ENCODE measurements around the gene PHF21A. TPM values are rescaled to one million over a fixed set of nuclear protein-coding genes. Genes with fewer than 3 reads are reported as not detected.
"Not testable (repeated sequence)": the region's sequence is repeated elsewhere in the genome, so short reads cannot be mapped to it uniquely, and the experiment has no call there.

The PHF21A gene
- total RNA-seq, 1 donor from 2014 or later = 35.7 TPM

GRCh38 chr11:45901626-45902025, 219.6 kb downstream of the PHF21A start:
- no peak overlapping the region for H3K27ac Mint-ChIP-seq
- intact Hi-C loops (cut with micrococcal nuclease) = no loop called here
- no peak for DNase-seq (ENCODE audit: low spot score)
- H3K9me3 Mint-ChIP-seq = no peaks in the 10 kb centered on the region
- no peaks in the 10 kb centered on the region for H3K36me3 Mint-ChIP-seq (ENCODE audit: low read depth)
- peaks cover 24% of the 10 kb centered on the region for H3K27me3 Mint-ChIP-seq (ENCODE audit: low read depth)
- H3K4me1 Mint-ChIP-seq (ENCODE audit: low read depth) = no peaks in the 10 kb centered on the region
- no peak overlapping the region for H3K4me3 Mint-ChIP-seq (ENCODE audit: low read depth)

DNA sequence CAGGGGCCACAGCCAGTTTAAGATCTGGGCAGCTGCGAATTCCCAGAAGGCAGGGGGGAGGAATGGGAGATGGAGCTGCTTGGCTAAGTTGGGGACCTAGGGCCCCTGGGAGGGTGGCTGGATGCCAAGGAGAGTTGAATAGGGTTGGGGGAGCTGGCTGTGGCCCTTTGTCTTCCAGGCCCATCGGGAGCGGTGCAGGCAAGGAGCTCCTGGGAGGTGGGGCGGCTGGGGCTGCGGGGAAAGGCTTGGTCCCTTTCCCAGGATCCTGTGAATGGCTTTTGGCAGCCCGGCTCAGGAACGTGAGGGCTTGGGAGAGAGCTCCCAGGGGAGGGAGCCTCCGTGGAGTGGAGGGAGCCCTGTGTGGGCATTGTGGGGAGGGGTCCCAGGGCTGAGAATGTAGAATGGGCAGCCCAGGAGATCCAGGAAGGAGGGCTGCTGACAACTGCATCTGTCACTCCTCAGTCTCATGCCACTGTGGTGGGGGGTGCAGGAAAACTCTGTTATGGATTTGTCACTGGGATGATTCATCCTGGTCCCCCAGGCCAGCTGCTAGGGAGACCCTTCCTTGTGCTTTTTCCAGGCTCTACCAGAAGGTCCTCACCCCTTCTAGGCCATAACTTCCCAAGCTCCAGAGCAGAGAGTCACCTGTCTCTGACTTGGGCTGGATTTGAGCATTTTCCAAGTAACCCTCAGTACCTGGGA, 220.2 kb downstream of the PHF21A start:
- H3K27me3 Mint-ChIP-seq (ENCODE audit: low read depth) = peaks cover 24% of the 10 kb centered on the region
- no peak overlapping the region for H3K27ac Mint-ChIP-seq
- no peaks in the 10 kb centered on the region for H3K9me3 Mint-ChIP-seq
- no peaks in the 10 kb centered on the region for H3K36me3 Mint-ChIP-seq (ENCODE audit: low read depth)
- DNase-seq (ENCODE audit: low spot score) = no peak
- no peaks in the 10 kb centered on the region for H3K4me1 Mint-ChIP-seq (ENCODE audit: low read depth)
- no peak overlapping the region for H3K4me3 Mint-ChIP-seq (ENCODE audit: low read depth)
- intact Hi-C loops (cut with micrococcal nuclease) = no loop called here

DNA sequence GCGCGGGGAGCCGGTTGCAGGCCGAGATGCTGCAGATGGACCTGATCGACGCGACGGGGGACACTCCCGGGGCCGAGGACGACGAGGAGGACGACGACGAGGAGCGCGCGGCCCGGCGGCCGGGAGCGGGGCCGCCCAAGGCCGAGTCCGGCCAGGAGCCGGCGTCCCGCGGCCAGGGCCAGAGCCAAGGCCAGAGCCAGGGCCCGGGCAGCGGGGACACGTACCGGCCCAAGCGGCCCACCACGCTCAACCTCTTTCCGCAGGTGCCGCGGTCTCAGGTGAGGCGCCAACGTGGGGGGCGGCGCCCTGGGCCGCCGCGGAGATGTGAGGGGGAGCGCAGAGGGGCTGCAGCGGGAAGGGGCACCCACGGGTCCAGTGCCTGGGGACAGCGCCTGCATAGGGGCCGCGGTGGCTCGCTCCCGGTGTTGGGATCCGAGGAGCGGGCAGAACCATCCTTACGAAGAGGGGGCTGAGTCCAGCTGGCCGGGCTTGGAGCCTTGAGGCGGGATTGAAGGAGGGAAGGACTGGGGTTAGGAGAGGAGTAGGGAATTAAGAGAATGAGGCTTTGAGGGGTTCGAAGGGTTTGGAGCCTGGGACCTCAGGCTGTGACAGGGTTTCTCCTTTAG, 221.0 kb downstream of the PHF21A start:
- intact Hi-C loops (cut with micrococcal nuclease); H3K27ac Mint-ChIP-seq; H3K4me3 Mint-ChIP-seq (ENCODE audit: low read depth); DNase-seq (ENCODE audit: low spot score); H3K9me3 Mint-ChIP-seq; H3K36me3 Mint-ChIP-seq (ENCODE audit: low read depth); H3K4me1 Mint-ChIP-seq (ENCODE audit: low read depth): not testable (repeated sequence)
- peaks cover 24% of the 10 kb centered on the region for H3K27me3 Mint-ChIP-seq (ENCODE audit: low read depth)

DNA sequence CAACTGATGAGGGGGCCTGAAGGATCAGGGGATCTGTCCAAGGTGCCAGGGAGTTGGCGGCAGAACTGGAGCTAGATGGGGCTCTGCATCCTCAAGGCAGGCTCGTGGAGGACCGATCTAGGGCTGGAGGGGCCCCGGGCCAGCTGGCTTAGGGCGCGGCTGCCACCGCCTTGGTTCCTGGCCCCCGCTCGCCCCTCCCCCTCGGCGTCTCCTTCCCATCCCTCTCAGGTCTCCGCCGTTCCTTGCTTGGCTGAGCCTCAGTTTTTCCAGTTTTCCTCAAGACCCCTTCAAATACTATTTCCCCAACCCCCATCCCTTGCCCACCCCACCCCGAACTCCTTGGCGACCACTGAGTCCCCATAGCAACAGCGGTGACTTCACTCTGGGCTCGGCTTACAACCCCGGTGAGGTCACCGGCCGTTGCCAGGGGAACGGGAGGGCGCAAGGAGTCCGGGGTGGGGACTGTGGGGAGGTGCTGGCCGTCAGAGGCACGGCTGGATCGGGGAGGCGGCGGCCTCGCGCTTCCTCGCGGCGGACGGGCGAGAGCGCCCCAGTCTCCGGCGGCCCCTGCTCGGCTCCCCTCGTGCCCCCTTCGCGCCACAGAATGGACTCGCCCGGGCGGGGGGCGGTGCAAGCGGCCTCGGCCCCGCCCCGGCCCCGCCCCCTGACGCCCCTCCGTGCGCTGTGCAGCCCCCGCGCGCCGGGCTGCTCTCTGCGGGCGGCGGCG, 221.6 kb downstream of the PHF21A start:
- H3K4me3 Mint-ChIP-seq (ENCODE audit: low read depth) = peak overlapping the region; percentile 56
- peak; percentile 61 for DNase-seq (ENCODE audit: low spot score)
- peaks cover 27% of the 10 kb centered on the region for H3K27me3 Mint-ChIP-seq (ENCODE audit: low read depth)
- intact Hi-C loops (cut with micrococcal nuclease) = no loop called here
- no peaks in the 10 kb centered on the region for H3K4me1 Mint-ChIP-seq (ENCODE audit: low read depth)
- H3K27ac Mint-ChIP-seq = no peak overlapping the region
- H3K36me3 Mint-ChIP-seq (ENCODE audit: low read depth) = no peaks in the 10 kb centered on the region
- H3K9me3 Mint-ChIP-seq = no peaks in the 10 kb centered on the region

DNA sequence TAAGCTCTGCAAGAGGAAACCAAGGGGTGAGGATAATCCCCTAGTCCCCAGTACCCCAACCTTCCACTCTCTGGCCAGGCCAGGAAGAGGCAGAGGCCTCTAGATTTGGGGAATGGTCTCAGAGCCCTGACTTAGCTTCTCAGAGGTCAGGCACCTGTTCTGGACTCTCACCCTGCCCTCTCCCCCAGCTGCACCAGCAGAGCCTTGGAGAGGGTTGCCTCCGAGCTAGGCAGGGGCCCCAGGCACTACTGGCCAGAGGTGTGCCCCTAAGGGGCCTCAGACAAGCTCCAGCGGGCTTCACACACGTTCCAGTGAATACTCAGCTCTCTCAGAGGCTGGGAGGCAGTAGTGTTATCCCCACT, 222.2 kb downstream of the PHF21A start:
- Mint-ChIP-seq H3K4me1 (ENCODE audit: low read depth) (no peaks in the 10 kb centered on the region), H3K36me3 (ENCODE audit: low read depth) (no peaks in the 10 kb centered on the region), H3K4me3 (ENCODE audit: low read depth) (peak overlapping the region; percentile 56), H3K27me3 (ENCODE audit: low read depth) (peaks cover 27% of the 10 kb centered on the region), H3K9me3 (no peaks in the 10 kb centered on the region), H3K27ac (no peak overlapping the region)
- intact Hi-C loops (cut with micrococcal nuclease) = no loop called here
- DNase-seq (ENCODE audit: low spot score) = no peak

- Mint-ChIP-seq H3K27ac (no peak overlapping the region), H3K4me3 (ENCODE audit: low read depth) (no peak overlapping the region), H3K4me1 (ENCODE audit: low read depth) (no peaks in the 10 kb centered on the region), H3K27me3 (ENCODE audit: low read depth) (peaks cover 30% of the 10 kb centered on the region), H3K9me3 (no peaks in the 10 kb centered on the region), H3K36me3 (ENCODE audit: low read depth) (no peaks in the 10 kb centered on the region)
- intact Hi-C loops (cut with micrococcal nuclease) = no loop called here
- no peak for DNase-seq (ENCODE audit: low spot score)
Measured at GRCh38 chr11:45897556-45897955, 223.7 kb downstream of the PHF21A start.

DNA sequence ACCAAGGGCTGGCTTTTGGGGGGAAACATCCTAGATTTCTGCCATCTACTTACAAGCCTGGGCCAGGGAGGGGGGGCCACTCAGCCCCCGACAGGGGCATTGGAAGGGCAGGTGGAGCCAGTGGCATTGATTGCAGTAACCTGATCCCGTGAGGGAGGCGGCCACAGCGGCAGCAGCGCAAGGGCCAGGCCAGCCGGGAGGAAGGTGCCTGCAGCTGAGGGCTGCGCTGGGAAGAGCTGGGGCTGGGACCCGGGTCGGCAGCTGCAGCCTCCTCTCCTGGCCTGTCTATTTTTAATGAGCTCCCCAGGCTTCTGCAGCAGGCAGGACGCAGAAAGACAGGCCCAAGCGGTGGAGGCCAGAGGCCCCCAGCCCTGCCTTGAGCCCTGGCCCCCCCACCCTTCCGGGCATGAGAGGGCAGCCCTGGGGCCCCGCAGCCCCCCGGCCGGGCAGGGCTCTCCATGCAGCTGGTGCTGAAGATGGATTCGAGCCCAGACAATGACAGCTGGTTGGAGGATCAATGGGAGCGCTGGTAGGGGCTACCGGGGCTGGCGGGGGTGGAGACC, 224.8 kb downstream of the PHF21A start:
- Mint-ChIP-seq H3K4me1 (ENCODE audit: low read depth) (no peaks in the 10 kb centered on the region), H3K27ac (no peak overlapping the region), H3K4me3 (ENCODE audit: low read depth) (no peak overlapping the region), H3K9me3 (no peaks in the 10 kb centered on the region), H3K36me3 (ENCODE audit: low read depth) (no peaks in the 10 kb centered on the region), H3K27me3 (ENCODE audit: low read depth) (peaks cover 23% of the 10 kb centered on the region)
- DNase-seq (ENCODE audit: low spot score) = no peak
- intact Hi-C loops (cut with micrococcal nuclease) = no loop called here

DNA sequence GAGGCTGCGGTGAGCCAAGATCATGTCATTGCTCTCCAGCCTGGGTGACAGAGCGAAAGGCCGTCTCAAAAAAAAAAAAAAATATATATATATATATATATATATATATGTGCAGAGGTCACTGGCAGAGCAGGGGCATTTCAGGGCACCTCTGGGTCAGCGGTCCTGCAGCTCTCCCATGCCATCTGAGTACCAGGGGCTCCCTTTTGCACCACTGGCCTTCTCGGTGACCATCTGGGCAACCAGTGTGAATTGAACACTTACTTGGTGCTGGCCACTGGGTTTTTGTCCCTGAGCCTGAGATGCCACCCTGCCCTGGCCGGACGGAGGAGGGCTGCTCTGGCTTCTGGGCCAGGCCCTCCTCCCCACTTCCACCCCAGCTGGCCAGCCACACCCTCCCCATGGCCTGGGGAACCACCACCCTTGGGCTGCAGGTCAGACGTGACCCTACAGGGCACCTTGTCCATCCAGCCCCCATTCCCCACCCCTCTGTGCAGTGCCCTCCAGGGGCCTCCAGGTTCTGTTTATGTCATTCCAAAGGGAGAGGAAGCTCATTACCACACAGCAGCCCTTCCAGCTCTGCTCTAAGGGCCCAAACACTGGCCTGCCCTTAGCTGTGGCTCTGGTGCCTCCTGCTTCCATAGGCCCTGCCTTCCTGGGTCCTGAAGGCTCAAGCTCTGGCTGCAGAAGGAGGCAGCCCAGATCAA, 225.5 kb downstream of the PHF21A start:
- Mint-ChIP-seq H3K4me1 (ENCODE audit: low read depth) (no peaks in the 10 kb centered on the region), H3K4me3 (ENCODE audit: low read depth) (no peak overlapping the region), H3K9me3 (no peaks in the 10 kb centered on the region), H3K36me3 (ENCODE audit: low read depth) (no peaks in the 10 kb centered on the region), H3K27ac (no peak overlapping the region), H3K27me3 (ENCODE audit: low read depth) (peaks cover 15% of the 10 kb centered on the region)
- intact Hi-C loops (cut with micrococcal nuclease) = no loop called here
- DNase-seq (ENCODE audit: low spot score) = no peak

DNA sequence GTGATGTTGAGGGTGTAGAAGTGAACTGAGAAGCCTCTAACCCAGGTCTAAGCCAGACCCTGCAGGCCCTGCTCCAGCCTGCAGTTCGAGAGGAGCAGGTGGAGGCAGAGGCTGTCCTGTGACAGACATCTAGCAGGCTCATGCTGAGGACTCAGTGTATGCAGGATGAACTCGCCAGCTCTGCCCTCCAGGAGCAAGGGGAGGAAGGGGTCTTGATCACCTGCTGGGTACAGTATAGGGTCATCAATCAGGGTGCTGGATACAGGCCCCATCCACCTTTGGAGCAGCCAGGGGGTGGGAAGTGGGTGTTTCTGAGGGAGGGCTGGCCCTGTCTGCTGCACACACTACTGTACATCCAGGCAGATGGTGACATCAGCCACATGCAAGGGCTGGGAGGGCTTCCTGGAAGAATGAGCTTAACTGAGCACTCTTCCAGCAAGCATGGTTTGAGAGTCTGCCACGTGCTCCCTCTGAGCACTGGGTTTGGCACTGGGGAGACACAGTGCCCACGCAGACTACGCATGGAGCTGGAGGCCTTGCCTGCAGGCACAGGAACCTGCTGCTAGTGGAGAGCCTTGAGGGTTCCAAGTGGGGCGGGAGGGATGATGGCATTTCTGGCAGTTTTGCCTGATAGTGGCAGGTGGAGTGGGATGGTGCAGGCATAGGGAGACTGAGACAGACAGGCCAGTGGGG, 226.6 kb downstream of the PHF21A start:
- no peak overlapping the region for H3K27ac Mint-ChIP-seq
- no peak for DNase-seq (ENCODE audit: low spot score)
- intact Hi-C loops (cut with micrococcal nuclease) = no loop called here
- H3K4me3 Mint-ChIP-seq (ENCODE audit: low read depth) = no peak overlapping the region
- no peaks in the 10 kb centered on the region for H3K36me3 Mint-ChIP-seq (ENCODE audit: low read depth)
- H3K4me1 Mint-ChIP-seq (ENCODE audit: low read depth) = no peaks in the 10 kb centered on the region
- peaks cover 12% of the 10 kb centered on the region for H3K27me3 Mint-ChIP-seq (ENCODE audit: low read depth)
- no peaks in the 10 kb centered on the region for H3K9me3 Mint-ChIP-seq

GRCh38 chr11:45892856-45893255, 228.4 kb downstream of the PHF21A start:
- Mint-ChIP-seq H3K4me1 (ENCODE audit: low read depth) (no peaks in the 10 kb centered on the region), H3K27ac (no peak overlapping the region), H3K27me3 (ENCODE audit: low read depth) (peaks cover 7% of the 10 kb centered on the region), H3K4me3 (ENCODE audit: low read depth) (no peak overlapping the region), H3K9me3 (no peaks in the 10 kb centered on the region), H3K36me3 (ENCODE audit: low read depth) (no peaks in the 10 kb centered on the region)
- intact Hi-C loops (cut with micrococcal nuclease) = no loop called here
- no peak for DNase-seq (ENCODE audit: low spot score)

DNA sequence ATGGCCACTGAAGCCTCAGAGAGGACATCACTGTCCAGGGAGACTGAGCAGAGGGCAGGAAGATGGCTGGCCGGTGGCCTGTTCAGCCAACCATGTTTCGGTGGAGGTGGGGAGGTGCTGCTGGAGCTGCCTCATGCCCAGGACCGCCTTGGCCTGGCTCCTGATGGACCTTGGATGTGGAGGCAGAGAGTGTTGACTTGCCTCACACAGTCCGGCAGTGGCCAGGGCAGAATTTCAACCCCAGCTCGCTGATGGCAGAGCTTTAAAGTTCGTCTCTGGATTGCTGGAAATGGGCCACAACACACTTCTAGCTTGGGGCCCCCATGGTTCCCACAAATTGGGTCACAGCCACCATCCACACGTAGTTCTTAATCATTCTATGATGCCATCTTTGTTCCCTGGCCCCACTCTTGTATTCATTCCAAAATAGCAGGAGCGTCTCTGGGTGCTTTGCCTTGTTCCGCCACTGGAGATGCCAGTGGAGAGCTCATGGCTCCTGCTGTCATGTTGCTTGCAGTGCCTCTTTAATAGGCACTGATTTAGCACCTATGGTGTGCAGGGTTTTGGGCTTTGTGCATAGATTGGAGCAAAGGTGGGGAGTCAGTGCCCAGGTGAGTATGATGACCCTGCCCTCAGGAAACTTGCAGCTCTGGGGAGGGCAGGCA, 230.2 kb downstream of the PHF21A start:
- intact Hi-C loops (cut with micrococcal nuclease) = no loop called here
- peaks cover 12% of the 10 kb centered on the region for H3K27me3 Mint-ChIP-seq (ENCODE audit: low read depth)
- DNase-seq (ENCODE audit: low spot score) = no peak
- H3K27ac Mint-ChIP-seq = no peak overlapping the region
- H3K36me3 Mint-ChIP-seq (ENCODE audit: low read depth) = no peaks in the 10 kb centered on the region
- no peaks in the 10 kb centered on the region for H3K4me1 Mint-ChIP-seq (ENCODE audit: low read depth)
- H3K9me3 Mint-ChIP-seq = no peaks in the 10 kb centered on the region
- H3K4me3 Mint-ChIP-seq (ENCODE audit: low read depth) = no peak overlapping the region

DNA sequence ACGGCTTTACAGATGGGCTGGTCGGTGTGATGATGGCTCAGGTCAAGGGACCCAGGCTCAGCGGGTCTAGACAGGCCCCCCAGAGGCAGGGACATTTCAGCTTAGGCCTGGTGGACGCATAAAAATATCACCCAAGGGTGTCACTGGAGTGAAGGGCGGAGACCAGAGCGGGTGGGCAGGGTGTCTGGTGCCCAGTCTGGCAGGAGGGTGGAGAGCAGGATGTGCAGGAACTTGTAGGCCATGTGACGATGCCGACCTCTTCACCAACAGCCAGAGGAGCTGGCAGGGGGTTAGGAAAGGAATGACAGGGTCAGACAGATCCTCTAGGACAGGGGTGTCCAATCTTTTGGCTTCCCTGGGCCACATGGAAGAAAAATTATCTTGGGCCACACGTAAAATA, 231.3 kb downstream of the PHF21A start:
- Mint-ChIP-seq H3K36me3 (ENCODE audit: low read depth) (no peaks in the 10 kb centered on the region), H3K9me3 (no peaks in the 10 kb centered on the region), H3K27ac (no peak overlapping the region), H3K4me1 (ENCODE audit: low read depth) (no peaks in the 10 kb centered on the region), H3K27me3 (ENCODE audit: low read depth) (peaks cover 10% of the 10 kb centered on the region), H3K4me3 (ENCODE audit: low read depth) (no peak overlapping the region)
- DNase-seq (ENCODE audit: low spot score) = no peak
- intact Hi-C loops (cut with micrococcal nuclease) = no loop called here
